Stimulated activated CD8-positive, alpha-beta memory T cell treated with anti-CD3 and anti-CD28 coated beads, Interleukin-7, amount 100 ng/mL, for 24 hours (primary cell): ENCODE data around the gene EPB41L2.

Experiments
- DNase-seq: peaks from one replicate; pipeline ENCODE4 v3.0.0-alpha.2; 2020; ENCODE audit warnings: low read depth

The EPB41L2 gene

GRCh38 chr6:130908958-130909357 lies 154.1 kb downstream of the EPB41L2 start:
- DNase-seq, result no peak

- no peak for DNase-seq
Observed at GRCh38 chr6:130908188-130908587, 154.9 kb downstream of the EPB41L2 start.

DNA sequence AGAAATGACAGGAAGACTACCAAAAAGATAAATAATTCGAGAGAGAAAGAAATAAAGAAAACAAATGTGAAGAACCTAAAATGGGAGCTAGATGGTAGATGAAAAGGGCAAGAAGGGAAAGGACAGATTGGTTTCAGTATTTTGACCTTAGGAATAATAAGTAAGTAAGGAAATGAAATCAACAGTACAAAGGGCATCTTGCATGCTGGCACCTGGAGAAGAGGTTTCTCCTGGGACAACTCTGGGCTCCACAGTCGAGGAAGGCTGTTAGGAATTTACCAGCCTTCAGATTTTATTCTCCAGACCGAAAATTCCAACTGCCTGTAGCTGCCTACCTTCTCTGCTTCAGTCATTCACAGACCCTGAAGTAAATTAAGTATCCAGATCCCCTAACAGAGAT lies 155.4 kb downstream of the EPB41L2 start:
- no peak for DNase-seq

DNA sequence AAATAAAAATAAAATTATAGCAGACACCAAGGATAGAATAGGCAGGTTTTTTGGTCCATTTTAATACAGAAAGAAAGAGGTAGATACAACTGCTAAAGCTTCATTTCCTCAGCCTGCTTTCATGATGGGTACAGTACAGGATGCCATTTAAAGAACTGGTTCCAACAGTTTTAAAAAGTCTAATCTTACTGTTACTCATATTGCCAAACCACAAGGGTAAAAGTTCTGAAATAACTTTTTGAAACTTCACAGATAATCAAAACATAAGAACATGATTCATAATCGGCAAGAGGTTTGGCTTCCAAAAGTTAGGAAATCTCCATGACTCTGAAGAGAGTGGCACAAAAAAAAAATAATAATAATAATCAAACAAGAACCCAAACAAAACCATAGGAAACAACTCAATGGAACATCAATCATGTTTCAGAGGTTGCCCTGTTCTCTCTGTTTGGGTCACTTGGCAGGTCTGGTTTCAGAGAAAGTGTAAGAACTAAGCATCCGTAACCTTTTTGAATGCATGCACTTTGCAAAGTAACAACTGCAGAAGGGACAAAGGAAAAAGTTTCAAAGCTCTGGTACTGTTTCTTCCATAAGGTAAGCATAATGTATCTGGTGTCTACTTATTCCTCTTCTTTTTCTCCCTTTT lies 156.2 kb downstream of the EPB41L2 start:
- no peak for DNase-seq

- DNase-seq, result no peak
Observed at GRCh38 chr6:130903602-130904001, 159.4 kb downstream of the EPB41L2 start.

- no peak for DNase-seq
Observed at GRCh38 chr6:130903007-130903406, 160.0 kb downstream of the EPB41L2 start.

DNA sequence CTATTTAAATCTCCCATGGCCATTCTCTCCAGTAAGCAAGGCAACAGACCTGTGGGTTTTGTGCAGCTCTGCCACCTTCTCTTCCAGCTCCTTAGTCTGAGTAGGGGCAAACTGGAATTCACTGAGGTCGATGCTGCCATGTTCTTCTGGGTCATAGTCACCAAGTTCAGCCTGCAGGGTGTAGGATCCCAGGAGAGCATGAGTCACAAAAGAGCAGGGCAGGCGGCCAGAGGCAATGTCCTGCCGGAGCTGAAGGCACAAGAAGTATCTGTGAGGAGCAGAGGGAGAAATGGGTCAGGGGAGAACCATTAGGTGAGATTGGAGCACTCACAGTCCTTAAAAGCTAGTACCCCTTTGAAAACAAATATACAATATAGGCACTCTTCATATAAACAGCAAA lies 162.1 kb downstream of the EPB41L2 start:
- no peak for DNase-seq

DNA sequence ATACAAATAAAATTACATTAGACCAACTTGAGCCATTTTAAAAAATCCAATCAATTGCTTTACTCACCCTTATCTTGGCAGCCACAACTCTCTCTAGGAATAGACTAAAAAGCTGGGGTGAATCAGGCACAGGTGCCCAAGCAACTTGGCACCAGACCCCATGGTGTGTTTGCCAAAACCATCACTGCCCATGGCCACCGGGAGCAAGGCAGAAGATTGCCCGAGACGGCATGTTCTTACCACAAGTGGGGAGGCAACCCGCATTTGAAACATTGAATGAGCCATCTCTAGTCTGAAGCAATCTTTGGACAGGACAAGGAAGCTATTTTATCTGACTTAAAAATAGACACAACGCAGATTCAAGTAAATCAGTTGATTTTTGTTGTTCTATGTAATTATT lies 166.8 kb downstream of the EPB41L2 start:
- DNase-seq, result no peak

DNA sequence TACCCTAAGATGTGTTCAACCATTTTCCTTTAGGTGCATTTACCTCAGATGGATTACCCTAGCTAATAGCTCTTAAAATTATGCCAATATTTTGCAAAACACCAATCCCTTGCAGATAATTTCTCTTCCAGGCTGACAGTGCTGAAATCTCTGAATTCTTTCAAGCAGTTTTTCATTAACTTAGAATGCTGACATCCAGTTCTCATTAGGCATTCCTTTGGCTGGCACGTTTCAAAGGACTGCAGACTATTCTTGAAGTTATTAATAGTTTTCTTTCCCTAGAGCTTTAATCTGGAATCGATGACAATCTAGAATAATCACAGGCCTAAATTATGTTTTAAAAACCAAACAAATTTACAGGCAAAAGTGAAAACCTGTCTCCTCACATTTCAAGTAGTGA lies 167.5 kb downstream of the EPB41L2 start:
- DNase-seq, result no peak

- no peak for DNase-seq
Observed at GRCh38 chr6:130893766-130894165, 169.3 kb downstream of the EPB41L2 start.

- no peak for DNase-seq
Observed at GRCh38 chr6:130893277-130893676, 169.8 kb downstream of the EPB41L2 start.

- DNase-seq, result no peak
Observed at GRCh38 chr6:130890521-130890971, 172.5 kb downstream of the EPB41L2 start.

DNA sequence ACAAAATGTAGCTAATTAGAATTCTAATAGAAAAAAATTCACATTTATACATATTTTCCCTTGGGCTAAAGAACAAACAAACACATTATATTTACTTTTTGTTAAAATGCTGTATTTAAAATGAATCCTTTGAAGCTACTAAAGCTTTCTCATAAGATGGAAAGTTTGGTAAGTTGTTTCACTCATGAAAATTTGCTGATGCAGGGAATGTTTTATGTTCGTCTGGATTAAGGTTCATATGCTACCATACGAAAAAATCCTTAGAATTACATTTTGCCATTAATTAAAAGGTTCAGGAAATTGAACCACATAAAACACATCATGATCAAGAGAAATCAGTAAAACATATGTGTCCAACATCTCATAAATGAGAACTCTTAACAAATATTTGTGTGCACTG lies 173.6 kb downstream of the EPB41L2 start:
- DNase-seq, result no peak

DNA sequence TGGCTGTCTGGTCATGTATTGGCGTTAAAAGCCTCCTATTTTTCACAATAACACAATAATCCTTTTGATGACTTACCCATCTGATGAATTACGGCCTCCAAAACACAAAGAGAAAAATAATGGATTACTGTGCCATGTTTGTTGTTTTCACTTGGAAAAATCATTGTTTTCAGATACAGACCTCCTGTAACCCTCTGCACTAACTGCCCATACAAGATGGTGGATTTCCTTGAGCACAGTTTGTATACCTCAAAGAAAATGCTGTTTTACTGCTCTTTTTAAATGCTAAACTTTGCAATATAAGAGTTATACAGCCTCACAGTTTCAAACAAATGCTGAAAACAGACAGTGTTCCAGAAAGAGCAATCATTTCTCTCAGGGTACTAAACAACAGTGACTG lies 174.8 kb downstream of the EPB41L2 start:
- no peak for DNase-seq

- DNase-seq, result no peak
Observed at GRCh38 chr6:130886966-130887365, 176.1 kb downstream of the EPB41L2 start.

DNA sequence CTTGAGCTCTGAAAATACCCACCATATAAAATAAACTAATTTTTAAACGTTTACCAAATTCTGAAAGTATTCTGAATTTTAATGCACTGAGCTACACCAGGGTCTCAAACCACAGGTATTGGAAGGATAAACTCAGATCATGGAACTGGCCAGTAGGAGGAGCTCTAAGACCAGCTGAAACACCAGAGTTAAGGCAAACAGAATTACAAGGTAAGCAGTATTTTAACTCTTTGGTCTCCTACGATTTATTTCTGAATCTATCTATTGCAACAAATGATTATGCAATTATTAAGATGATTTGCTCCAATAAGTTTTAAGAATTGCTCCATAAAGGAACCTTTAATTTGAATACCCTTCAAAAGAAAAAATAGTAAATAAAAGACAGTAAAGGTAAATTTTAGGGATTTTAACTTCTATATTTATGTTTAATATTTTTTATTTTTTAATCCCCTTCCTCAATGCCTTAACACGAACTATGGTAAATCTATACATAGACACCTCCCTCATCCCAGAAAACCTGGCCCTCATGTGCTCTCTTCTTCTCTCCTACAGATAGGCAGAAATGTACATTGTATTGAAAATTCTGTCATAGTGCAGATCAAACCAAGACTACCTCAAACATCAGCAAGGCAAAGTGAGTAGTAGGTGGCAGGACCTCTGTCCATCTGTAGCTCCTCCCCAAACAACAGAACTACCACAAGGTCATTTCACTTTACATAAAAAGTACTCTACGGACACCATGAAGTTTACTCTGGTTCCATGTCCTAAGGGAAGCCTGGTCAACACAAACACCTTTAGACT lies 177.5 kb downstream of the EPB41L2 start:
- DNase-seq, result peak; percentile 33

GRCh38 chr6:130882370-130882769 lies 180.7 kb downstream of the EPB41L2 start:
- DNase-seq, result no peak

DNA sequence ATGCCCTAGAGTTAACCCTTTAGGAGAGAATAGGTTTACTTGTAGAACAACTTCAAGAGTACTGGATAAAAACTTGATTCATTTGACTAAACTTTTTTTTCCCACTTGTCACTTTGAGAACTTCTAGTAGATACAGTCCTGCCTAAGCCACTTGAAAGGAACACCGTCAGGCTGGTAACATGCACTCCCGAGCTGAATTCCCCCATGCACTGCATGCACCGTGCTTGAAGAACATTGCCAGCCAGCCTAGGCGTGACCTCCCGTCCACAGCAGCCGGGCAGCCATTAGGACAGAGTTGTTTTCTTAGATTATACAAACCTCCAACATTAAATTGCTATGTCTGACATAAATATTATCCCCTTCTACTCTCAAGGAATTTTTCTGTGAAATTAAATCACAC lies 183.2 kb downstream of the EPB41L2 start:
- no peak for DNase-seq

- DNase-seq, result no peak
Observed at GRCh38 chr6:130873746-130874145, 189.3 kb downstream of the EPB41L2 start.

DNA sequence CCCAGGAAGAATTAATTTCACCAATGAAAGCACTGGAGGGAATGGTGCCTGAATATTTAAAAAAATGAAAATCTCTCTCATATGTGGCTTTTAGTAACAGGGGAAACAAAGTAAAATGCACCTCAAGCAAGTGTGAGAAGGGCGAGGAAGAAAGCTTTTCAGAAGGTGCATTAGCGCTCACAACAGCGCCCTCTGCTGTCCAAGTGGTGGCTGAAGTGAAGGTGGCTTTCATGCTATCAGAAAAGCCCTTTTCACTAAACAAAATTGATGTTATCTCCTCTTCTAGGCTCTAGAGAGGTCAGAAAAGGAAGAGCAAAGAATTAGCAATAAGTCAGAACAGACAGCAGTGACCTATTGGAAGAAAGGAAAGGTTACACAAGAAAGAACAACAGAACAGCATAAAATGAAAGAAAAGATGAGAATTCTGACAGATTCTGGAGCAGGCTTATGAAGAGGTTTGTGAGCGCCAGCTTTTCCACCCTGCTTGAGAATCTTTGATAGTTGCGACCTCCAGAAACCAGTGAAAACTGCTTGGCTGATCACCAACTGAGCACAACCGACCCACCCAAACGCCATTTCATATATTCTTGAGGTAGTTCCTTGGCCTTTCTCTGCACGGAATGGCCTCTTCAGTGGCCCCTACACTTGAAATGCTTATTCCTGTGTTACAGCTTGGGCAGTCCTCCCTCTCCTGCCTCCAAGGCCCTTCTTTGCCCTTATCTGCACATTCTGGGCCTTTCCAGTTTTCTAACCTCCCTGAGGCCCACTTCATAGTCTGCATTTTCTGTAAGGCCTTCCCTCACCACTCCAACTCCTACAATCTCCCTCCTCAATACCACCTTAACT lies 190.6 kb downstream of the EPB41L2 start:
- DNase-seq, result peak; percentile 59

GRCh38 chr6:130870179-130870880 lies 192.7 kb downstream of the EPB41L2 start:
- DNase-seq, result no peak

DNA sequence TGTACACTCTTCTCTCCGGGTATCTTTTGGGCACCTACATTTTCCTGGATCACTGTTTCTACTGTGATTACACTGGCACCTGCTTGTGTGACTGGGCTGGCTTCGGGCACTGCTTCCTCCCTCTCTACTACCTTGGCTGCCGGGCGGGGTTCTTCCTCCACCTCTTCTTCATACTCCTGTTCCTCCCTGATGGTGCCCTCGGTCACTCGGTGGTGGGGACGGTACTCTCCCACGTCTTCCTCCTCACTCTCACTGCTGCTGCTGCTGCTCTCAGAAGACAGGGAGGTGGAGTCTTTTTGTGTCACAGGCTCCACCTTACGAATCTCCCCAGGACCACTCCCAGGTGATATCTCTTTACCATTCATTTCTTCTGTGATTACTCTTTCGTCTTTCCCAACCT lies 193.4 kb downstream of the EPB41L2 start:
- DNase-seq, result no peak
